Tibial artery (tissue), 4 donors: Measurements from ENCODE around the gene STAB2.
"Not testable (repeated sequence)": the region's sequence is repeated elsewhere in the genome, so short reads cannot be mapped to it uniquely, and the experiment has no call there.

Experiments used
- DNase-seq, 2 donors: peaks; one replicate each; pipeline ENCODE4 v3.0.0-alpha.2; 2019
- H3K27ac ChIP-seq, 2 donors: fragments of 200-600 bp; sonication (generic) in 1 of 2; 1 replicate in 1 of 2; 2 replicates in 1 of 2; pipeline ENCODE4 v1.5.1; 2018 to 2019; ENCODE audit warnings: mild to moderate bottlenecking in 1 of 2
- H3K27me3 ChIP-seq, 2 donors: fragments of 200-600 bp; sonication (generic) in 1 of 2; one replicate each; pipeline versions ENCODE4 v1.5.1 to v1.6.0; 2016 to 2019
- H3K36me3 ChIP-seq, 3 donors: fragments of 200-600 bp; sonication (generic) in 2 of 3; one replicate each; pipeline ENCODE4 v1.5.1; 2016 to 2019; ENCODE audit warnings: mild to moderate bottlenecking in 2 of 3
- H3K4me1 ChIP-seq, 4 donors: fragments of 200-600 bp; sonication (generic) in 2 of 4; 1 replicate in 3 of 4; 2 replicates in 1 of 4; pipeline ENCODE4 v1.5.1; 2016 to 2019
- H3K4me3 ChIP-seq, 2 donors: fragments of 200-600 bp; sonication (generic) in 1 of 2; 1 replicate in 1 of 2; 2 replicates in 1 of 2; pipeline ENCODE4 v1.5.1; 2018 to 2019; ENCODE audit warnings: mild to moderate bottlenecking in 2 of 2
- H3K9me3 ChIP-seq, 3 donors: fragments of 200-600 bp; sonication (generic) in 1 of 3; one replicate each; pipeline ENCODE4 v1.5.1; 2016 to 2019
- CTCF ChIP-seq, 2 experiments: fragments of 200-600 bp in 1 of 2; fragments of 450-650 bp in 1 of 2; IDR thresholded peaks; one replicate each; pipeline ENCODE4 v1.5.1; 2017 to 2019; ENCODE audit warnings: antibody characterized with exemption in 2 of 2, mild to moderate bottlenecking in 1 of 2, moderate library complexity in 1 of 2
- intact Hi-C: fragments of 100-400 bp; cut with DNase I; formaldehyde crosslinking; loops from one replicate; pipeline ENCODE4 v1.15.0; 2023; ENCODE audit warnings: low total_unique reads

The STAB2 gene

GRCh38 chr12:103807561-103808238 lies 220.6 kb downstream of the STAB2 start:
- Histone ChIP-seq H3K36me3 (peaks cover 3 to 20% (median 16%) of the 10 kb centered on the region in 3 donors), H3K4me3 (no peak overlapping the region), H3K27me3 (no peaks in the 10 kb centered on the region), H3K4me1 (peaks cover 0 to 77% (median 49%) of the 10 kb centered on the region in 4 donors), H3K27ac (peak overlapping the region; percentile 19 to 76), H3K9me3 (no peaks in the 10 kb centered on the region)
- intact Hi-C loops = no loop called here
- no peak for TF ChIP-seq CTCF (IDR thresholded peaks at IDR 0.05)
- no peak for DNase-seq

DNA sequence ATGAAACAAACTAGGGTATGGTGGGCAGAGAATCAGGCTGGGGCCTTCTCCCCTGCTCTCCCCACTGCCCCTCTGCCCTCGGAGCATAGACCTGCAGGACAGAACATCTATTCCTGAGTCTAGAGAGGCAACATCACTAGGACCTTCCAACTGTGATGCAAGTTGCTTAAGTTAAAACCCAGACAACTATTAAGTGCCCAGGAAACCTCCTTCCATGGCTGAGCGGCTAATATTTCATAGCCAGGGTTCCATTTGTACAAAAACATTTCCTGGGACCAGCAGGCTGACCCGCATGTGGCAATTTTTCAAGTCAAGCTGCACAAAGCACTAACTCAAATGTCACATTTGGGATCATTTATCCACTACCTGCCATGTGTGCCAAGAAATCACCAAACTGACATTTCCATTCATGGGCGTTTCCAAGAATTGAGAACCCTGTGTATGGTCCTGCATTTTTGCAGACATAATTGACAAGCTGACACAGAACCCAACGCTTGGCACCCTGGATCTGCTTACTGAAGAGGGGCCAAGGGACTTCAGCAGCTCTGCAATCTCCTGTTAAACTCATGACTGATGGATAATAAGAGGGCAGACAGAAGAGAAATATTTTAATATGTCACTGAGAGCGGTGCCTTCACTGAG lies 221.3 kb downstream of the STAB2 start:
- intact Hi-C loops = no loop called here

DNA sequence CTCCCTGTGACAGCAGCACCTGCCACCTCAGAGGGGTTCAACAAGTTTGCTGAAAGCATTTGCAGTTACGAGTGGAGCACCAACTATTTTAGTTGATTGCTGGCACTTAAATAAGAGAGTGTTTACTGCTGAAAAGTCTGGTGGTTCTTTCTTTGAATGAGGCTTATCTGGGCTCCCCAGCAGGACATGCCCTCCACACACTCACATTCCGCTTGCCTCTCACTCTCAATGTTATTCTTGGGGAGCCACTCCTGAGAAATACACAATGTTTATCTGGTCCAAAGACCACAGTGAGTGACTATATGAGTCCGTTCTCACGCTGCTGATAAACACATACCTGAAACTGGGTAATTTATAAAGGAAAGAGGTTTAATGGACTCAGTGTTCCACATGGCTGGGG lies 222.1 kb downstream of the STAB2 start:
- TF ChIP-seq CTCF (IDR thresholded peaks at IDR 0.05) = no peak
- Histone ChIP-seq H3K9me3 (no peaks in the 10 kb centered on the region), H3K27me3 (no peaks in the 10 kb centered on the region), H3K4me1 (peaks cover 0 to 80% (median 57%) of the 10 kb centered on the region in 4 donors), H3K4me3 (no peak overlapping the region), H3K36me3 (peaks cover 17 to 32% (median 30%) of the 10 kb centered on the region in 3 donors), H3K27ac (peak overlapping the region in 1 of 2 donors; percentile 76)
- intact Hi-C loops = no loop called here
- no peak for DNase-seq

More for the DNA sequence above, 221.3 kb downstream of the STAB2 start:
- Histone ChIP-seq H3K27me3 (no peaks in the 10 kb centered on the region), H3K36me3 (peaks cover 9 to 25% (median 22%) of the 10 kb centered on the region in 3 donors), H3K4me3 (no peak overlapping the region), H3K9me3 (no peaks in the 10 kb centered on the region), H3K27ac (peak overlapping the region; percentile 19 to 76), H3K4me1 (peaks cover 0 to 80% (median 52%) of the 10 kb centered on the region in 4 donors)
- no peak for DNase-seq
- TF ChIP-seq CTCF (IDR thresholded peaks at IDR 0.05) = no peak

DNA sequence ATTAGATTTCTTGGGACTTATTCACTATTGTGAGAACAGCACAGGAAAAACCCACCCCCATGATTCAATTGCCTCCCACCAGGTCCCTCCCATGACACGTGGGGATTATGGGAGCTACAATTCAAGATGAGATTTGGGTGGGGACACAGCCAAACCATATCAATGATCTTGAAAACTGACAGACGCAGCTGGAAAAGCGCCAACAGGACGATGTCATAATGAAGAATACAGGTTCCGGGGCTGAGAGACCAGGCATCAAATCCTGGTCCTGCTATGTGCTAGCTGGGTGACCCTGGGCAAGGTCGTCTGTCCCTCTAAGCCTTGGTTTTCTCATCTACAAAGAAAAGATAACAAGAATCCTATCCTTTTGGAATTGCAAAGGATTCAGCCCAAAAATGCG lies 222.6 kb downstream of the STAB2 start:
- H3K4me3 ChIP-seq, intact Hi-C loops, DNase-seq, H3K27me3 ChIP-seq, H3K9me3 ChIP-seq: not testable (repeated sequence)
- Histone ChIP-seq H3K36me3 (peaks cover 22 to 34% (median 32%) of the 10 kb centered on the region in 3 donors), H3K4me1 (peaks cover 0 to 80% (median 54%) of the 10 kb centered on the region in 4 donors), H3K27ac (peak overlapping the region in 1 of 2 donors; percentile 76)

GRCh38 chr12:103810111-103810510 lies 223.0 kb downstream of the STAB2 start:
- intact Hi-C loops = no loop called here
- DNase-seq = no peak
- Histone ChIP-seq H3K27ac (peak overlapping the region in 1 of 2 donors; percentile 76), H3K27me3 (no peaks in the 10 kb centered on the region), H3K9me3 (no peaks in the 10 kb centered on the region), H3K4me1 (peaks cover 0 to 80% (median 51%) of the 10 kb centered on the region in 4 donors), H3K4me3 (no peak overlapping the region), H3K36me3 (peaks cover 22 to 34% (median 32%) of the 10 kb centered on the region in 3 donors)
- TF ChIP-seq CTCF (IDR thresholded peaks at IDR 0.05) = no peak

DNA sequence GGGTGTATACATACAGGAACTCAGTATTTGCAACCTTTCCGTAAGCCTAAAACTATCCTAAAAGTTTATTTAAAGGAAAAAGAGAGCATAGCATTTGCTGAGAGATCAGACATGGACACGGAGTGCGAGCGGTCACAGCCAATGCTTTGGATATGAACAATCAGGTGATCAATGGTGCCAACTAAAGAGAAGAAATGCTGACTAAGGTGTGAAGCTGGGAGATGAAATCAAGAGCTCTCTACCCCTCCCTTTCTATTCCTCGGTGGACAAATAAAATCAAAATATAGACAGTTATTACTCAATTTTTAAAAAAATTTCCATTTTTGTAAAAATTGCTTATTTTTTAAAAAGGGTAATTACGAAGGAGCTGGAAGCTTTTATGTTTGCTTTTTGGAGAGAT lies 224.7 kb downstream of the STAB2 start:
- no peak overlapping the region for H3K4me3 ChIP-seq
- H3K9me3 ChIP-seq = no peaks in the 10 kb centered on the region
- no peak overlapping the region for H3K27ac ChIP-seq
- peaks cover 22 to 34% (median 32%) of the 10 kb centered on the region in 3 donors for H3K36me3 ChIP-seq
- H3K27me3 ChIP-seq = no peaks in the 10 kb centered on the region
- no peak for DNase-seq
- H3K4me1 ChIP-seq = peaks cover 0 to 80% (median 41%) of the 10 kb centered on the region in 4 donors
- no peak for TF ChIP-seq CTCF (IDR thresholded peaks at IDR 0.05)
- intact Hi-C loops = no loop called here
